T-helper 2 cell (primary cell): ENCODE data around the gene AMHR2.
A peak's percentile ranks its signal among the peaks of the same experiment; 100 is the strongest.
"Not testable (repeated sequence)": the region's sequence is repeated elsewhere in the genome, so short reads cannot be mapped to it uniquely, and the experiment has no call there.

ENCODE experiments used
- DNase-seq, 5 experiments: peaks; one replicate each; pipeline versions ENCODE4 v3.0.0 to v3.0.0-alpha.2; 2012 to 2022

The AMHR2 gene

DNA sequence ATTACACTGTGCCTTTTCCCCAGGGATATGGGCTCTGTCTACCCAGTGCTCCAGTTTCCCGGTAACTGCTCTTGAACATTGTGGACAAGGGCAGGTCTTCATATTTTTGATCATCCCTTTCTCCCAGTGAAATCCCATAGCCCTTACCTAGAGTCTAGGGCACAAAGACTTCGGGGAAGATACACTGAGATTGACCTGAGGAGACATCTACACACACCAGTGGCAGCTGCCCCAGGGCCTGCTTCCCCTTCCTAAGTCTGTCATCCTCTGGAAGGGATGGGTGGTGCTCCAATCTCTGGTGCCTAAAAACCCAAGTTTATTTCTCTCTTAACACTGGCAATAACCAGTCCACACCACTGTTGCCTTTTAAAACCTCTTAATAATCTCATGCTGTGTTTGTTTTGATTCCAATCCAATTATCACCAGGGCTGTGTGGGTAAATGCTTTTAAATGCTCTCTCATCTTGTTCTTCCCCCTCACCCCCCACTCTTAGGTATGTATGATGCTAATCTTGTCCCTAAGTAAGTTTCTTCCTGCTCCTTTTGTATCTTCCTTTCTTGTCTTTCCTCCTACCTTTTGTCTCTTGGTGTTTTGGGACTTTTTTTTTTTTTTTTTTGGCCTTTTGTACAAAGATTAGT lies 7.8 kb upstream of the AMHR2 start:
- not testable (repeated sequence) for DNase-seq

DNA sequence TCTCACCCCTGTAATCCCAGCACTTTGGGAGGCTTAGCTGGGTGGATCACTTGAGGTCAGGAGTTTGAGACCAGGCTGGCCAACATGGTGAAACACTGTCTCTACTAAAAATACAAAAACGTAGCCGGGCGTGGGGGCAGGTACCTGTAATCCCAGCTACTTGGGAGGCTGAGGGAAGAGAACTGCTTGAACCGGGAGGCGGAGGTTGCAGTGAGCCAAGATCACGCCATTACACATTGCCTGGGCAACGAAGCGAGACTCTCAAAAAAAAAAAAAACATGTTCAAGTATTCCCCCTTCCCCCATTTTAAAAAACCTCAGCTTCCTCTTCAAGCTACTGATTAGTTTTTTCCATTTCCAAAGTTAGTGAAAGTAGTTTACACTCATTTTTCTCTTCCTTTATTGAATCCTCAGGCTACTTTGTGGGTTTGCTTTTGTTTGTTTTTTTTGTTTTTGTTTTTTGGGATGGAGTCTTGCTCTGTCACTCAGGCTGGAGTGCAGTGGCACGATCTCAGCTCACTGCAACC lies 6.3 kb upstream of the AMHR2 start:
- peak in 1 of 5 experiments; percentile 35 for DNase-seq

DNA sequence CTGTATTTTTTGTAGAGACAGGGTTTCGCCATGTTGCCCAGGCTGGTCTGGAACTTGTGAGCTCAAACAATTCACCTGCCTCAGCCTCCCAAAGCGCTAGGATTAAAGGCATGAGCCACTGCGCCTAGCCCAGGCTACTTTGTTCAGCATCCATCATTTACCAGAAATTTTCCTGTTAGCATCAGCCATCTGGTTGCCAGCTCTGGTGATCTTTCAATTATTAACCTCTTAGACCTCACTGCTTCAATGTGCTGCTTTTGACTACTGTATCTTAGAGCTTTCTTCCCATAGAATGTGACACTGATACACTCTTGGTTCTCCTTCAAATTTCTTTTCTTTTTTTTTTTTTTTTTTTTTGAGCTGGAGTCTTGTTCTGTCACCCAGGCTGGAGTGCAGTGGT lies 5.4 kb upstream of the AMHR2 start:
- no peak for DNase-seq

DNA sequence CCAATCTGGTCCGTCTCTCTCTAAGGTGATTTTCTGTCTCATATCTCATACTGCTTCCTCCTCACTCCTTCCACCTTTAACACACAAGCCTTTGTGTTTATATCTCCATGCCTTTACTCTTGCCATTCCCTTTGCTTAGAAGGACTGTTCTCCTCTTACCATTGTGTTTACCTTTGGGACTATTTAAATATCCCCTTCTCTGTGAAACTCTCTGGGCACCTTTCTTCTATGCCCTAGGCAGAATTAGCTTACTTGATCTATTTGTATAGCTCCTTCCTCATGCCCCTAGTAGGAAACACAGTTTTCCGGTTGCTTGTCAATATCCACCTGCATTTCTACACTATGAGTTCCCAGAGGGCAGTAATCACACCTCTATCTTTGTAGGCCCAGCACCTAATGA lies 3.9 kb upstream of the AMHR2 start:
- DNase-seq, result no peak

DNA sequence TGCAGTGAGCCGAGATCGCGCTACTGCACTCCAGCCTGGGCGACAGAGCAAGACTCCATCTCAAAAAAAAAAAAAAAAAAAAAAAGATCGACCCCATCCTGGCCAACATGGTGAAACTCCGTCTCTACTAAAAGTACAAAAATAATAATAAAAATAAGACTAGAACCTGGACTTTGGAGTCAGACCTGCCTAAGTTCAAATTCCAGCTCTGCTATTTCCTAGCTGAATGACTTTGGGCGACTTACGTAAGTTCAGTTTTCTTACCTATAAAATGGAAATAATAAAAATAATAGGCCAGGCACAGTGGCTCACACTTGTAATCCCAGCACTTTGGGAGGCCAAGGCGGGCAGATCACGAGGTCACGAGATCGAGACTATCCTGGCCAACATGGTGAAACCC lies 1.4 kb upstream of the AMHR2 start:
- not testable (repeated sequence) for DNase-seq

DNA sequence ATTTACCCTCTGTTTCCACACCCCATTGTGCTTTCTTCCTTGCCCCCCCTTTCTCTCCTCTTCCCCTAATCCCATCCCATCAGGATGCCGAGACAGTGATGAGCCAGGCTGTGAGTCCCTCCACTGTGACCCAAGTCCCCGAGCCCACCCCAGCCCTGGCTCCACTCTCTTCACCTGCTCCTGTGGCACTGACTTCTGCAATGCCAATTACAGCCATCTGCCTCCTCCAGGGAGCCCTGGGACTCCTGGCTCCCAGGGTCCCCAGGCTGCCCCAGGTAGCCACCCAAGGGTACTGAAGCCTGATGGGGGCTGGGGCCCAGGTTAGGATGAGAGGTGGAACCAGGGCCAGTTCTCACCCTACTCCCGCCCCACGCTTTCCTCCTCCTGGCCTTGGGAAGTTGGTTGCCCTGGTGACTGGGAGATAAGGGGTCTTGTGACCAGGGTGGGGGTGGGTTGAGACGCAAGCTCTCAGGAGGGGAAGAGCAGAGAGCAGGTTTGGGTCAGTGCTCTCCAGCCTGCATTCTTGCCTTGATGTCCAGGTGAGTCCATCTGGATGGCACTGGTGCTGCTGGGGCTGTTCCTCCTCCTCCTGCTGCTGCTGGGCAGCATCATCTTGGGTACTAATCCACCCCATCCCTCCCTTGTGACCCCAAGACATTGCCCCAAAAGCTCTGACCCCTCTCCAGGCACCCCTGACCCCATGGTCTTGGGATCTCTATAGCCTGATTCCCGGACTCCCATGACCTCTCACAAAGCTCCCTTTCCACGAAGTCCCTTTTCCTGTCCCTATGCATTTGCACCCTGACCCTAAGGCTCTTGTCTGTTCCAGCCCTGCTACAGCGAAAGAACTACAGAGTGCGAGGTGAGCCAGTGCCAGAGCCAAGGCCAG lies 1.2 kb downstream of the AMHR2 start:
- no peak for DNase-seq

DNA sequence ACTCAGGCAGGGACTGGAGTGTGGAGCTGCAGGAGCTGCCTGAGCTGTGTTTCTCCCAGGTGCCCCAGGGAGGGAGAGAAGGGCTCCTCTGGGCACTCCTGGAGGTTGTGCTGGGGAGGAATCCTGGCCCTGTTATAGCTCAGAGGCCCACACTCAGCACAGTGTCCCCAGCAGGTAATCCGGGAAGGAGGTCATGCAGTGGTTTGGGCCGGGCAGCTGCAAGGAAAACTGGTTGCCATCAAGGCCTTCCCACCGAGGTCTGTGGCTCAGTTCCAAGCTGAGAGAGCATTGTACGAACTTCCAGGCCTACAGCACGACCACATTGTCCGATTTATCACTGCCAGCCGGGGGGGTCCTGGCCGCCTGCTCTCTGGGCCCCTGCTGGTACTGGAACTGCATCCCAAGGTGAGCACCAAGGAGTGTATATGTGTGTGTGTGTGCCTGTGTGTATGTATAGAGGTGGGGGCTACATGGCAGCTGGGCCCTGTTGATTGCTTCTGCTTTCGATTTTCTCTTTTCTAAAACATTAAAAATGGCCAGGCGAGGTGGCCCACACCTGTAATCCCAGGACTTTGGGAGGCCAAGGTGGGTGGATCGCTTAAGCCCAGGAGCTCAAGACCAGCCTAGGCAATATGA lies 2.0 kb downstream of the AMHR2 start:
- DNase-seq, result no peak

DNA sequence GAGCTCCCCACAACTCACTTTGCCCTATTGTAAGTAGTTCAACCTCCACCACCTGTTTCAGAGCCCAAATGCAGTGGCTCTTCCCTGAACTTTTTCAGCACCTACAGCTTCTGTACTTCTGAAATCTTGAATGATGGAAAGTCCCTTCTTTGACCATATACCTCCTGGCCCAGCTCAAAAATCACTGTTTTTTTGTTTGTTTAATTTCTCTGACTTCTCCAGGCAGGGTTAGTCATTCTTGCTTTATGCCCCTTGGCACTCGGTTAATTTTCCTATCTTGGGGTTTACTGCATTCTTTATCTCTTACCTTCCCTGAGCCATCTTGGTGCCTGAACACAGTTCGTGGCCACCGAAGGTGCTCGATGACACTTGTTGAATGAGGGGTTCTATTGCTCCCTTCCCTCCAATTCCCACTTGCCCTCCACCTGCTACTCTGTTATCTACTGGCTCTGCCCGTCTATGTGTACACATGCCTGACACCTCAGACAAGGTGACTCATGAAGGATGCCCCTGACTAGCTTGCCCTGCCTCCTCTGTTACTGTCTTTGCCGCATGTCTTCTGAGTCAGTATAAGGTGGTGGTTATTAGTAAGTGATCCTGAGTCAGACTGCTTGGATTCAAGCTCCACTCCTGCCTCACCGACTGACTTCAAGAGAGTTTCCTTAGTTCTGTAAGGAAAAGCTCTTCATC lies 4.4 kb downstream of the AMHR2 start:
- no peak for DNase-seq

DNA sequence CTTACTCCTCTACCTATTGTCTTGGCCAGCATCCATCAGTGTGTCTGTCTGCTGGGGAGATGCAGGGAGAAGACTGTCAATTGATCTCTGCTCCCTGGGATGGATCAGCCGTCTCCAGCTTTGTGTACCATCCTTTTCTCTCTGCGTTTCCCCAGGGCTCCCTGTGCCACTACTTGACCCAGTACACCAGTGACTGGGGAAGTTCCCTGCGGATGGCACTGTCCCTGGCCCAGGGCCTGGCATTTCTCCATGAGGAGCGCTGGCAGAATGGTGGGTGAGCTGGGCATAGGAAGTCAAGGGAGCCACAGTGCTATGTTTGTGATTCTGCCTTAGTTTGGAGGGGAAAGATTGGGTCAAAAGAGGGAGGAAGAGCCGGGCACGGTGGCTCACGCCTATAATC lies 5.1 kb downstream of the AMHR2 start:
- no peak for DNase-seq

DNA sequence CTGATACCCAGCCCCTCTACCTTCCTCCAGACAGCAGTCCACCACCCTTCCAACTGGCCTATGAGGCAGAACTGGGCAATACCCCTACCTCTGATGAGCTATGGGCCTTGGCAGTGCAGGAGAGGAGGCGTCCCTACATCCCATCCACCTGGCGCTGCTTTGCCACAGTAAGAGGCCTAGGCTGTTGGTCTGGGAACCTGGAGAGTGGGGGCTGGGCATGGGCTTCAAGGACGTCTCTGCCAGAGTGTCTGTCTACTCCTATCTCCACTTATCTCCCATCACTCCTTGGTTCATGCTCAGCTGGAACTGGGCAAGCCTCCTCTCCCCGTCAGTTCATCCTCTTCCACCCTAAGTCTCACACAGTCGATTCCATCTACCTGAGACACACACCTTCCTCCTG lies 6.5 kb downstream of the AMHR2 start:
- no peak for DNase-seq

DNA sequence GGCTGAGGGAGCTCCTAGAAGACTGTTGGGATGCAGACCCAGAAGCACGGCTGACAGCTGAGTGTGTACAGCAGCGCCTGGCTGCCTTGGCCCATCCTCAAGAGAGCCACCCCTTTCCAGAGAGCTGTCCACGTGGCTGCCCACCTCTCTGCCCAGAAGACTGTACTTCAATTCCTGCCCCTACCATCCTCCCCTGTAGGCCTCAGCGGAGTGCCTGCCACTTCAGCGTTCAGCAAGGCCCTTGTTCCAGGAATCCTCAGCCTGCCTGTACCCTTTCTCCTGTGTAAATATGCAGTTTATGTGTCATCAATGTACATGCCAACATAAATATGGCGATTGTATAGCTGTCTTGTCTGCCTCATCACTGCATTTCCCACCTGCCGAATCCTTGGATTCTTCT lies 7.5 kb downstream of the AMHR2 start:
- no peak for DNase-seq

DNA sequence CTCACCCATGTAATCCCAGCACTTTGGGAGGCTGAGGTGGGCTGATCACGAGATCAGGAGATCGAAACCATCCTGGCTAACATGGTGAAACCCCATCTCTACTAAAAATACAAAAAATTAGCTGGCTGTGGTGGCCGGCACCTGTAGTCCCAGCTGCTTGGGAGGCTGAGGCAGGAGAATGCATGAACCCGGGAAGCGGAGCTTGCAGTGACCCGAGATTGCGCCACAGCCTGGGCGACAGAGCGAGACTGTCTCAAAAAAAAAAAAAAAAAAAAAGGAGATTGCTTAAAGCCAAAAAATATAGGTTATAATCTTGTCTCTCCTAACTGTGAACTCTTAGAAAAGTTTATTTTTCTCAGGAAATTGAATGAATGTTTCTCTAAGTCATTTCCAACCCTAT lies 11.7 kb downstream of the AMHR2 start:
- DNase-seq, result not testable (repeated sequence)

DNA sequence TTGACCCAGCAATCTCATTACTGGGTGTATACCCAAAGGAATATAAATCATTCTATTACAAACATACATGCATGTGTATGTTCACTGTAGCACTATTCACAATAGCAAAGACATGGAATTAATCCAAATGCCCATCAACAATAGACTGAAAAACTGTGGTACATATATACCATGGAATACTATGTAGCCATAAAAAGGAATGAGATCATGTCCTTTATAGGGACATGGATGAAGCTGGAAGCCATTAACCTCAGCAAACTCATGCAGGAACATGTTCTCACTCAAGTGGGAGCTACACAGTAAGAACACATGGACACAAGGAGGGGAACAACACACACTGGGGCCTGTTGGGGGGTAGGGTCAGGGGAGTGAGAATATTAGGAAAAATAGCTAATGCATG lies 15.9 kb downstream of the AMHR2 start:
- DNase-seq, result not testable (repeated sequence)

DNA sequence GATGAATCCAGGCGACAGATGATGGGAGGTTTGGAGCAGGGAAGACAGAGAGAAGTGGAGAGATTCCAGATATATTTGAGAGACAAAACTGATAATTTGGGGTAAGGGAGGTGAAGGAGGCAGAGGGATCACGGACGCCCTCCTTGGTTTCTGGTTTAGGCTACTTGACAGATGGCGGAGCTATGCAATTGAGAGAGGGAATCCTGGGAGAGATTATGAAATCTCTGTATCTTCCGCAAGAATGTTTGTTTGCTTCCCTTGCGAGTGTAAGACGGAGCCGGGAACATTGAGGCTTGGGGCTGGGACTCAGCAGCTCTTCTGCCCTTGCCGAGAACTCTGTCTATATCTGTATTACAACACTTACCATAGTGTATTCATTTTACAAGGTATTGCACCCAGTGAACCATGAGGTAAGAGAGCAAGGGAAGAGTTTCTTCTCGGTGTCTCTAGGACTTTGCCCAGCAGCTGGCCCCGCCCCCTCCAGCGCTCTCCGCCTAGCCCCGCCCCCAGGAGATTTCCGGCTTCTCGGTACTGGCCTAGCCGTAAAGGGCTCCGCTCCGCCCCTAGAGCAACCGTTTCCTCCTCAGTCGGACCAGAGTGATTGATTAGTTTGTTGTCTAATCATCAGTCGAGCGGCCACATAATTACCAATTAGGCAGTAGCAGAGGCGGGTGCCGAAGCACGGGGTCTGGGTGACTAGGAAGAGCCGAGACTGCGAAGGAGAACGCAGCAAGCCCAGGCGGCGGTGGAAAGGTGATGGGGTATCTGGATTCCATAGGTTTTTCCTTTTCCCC lies 17.6 kb downstream of the AMHR2 start, which contains the start of gene PRR13:
TSS of gene PRR13 (plus strand) at position 695 of the 794 bp plus-strand sequence. CDS start 981 bp downstream, outside the sequence.
- DNase-seq, result peak; percentile 94 to 99 (median 98)

DNA sequence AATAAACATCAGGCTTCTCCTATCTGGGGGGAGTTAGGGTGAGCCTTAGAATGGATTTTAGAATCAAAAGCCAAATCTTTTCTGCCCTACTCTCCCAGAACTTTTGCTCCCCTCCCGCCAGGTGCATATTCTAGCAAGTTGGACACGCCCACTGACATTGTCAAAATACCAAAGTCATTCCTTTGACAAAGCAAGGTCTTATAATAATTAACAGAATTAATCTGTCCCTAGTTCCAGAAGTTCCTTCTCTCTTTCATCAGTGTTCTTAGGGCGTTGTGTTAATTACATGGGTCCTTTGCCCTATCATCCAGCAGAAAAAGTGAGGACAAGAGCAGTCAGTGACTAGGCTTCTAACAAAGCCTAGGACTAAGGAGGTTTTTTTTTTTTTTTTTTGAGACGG lies 20.3 kb downstream of the AMHR2 start:
- DNase-seq, result no peak

DNA sequence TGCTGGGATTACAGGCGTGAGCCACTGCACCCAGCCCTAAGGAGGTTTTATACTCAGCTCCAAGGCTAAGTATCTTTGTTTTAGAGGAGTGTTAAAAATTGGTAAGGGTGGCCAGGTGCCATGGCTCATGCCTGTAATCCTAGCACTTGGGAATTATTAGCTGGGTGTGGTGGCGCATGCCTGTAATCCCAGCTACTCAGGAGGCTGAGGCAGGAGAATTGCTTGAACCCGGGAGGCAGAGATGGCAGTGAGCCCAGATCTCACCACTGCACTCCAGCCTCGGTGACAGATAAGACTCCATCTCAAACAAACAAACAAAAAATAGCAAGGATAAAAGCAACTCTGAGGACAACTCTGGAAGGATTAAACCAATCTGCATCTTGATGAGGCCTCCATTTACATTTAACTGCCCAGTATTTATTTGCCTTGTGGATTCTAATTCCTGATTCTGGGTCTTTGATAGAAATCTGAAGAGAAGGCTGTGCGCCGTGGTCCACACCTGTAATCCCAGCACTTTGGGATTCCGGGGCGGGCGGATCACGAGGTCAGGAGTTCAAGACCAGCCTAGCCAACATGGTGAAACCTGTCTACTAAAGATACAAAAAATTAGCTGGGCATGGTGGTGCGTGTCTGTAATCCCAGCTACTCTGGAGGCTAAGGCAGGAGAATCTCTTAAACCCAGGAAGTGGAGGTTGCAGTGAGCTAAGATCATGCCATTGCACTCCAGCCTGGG lies 21.1 kb downstream of the AMHR2 start:
- DNase-seq, result not testable (repeated sequence)

DNA sequence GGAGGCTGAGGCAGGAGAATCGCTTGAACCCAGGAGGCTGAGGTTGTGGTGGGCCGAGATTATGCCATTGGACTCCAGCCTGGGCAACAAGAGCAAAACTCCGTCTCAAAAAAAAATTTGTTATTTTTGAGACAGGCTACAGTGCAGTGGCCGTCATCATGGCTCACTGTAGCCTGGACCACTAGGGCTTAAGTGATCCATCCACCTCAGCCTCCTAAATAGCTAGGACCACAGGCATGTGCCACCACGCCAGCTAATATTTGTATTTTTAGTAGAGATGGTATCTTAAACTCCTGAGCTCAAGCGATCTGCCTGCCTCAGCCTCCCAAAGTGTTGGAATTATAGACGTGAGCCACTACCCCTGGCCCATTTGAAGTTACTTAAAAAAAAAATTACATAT lies 27.3 kb downstream of the AMHR2 start:
- DNase-seq, result no peak

DNA sequence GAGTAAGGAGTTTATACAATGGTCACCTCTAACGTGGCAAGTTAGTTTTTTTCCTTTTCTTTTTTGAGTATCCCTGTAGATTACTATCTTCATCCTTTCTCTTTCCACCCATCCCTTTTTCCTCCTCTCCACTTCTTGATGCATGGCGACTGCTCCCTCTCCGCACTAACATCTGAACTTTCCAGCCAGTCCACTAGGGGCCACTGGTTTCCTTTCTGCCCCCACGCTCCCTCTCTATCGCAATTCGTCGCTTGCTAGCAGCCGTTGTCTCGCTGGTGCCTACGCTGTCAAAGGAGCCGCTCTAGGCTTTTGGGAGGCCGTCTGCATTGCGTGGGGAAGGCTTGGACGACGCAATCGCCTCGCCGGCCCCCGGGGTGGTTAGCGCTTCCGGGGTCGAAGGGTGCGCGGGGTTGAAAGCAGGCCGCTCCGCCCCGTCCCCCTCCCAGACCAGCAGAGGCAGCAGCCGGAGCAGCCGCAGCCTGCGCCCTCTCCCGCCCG lies 28.1 kb downstream of the AMHR2 start, which contains the start of gene PCBP2:
TSS of gene PCBP2 (plus strand) at position 442 of the 498 bp plus-strand sequence. CDS start 2,699 bp downstream, outside the sequence.
- DNase-seq, result peak; percentile 92 to 100 (median 97)

DNA sequence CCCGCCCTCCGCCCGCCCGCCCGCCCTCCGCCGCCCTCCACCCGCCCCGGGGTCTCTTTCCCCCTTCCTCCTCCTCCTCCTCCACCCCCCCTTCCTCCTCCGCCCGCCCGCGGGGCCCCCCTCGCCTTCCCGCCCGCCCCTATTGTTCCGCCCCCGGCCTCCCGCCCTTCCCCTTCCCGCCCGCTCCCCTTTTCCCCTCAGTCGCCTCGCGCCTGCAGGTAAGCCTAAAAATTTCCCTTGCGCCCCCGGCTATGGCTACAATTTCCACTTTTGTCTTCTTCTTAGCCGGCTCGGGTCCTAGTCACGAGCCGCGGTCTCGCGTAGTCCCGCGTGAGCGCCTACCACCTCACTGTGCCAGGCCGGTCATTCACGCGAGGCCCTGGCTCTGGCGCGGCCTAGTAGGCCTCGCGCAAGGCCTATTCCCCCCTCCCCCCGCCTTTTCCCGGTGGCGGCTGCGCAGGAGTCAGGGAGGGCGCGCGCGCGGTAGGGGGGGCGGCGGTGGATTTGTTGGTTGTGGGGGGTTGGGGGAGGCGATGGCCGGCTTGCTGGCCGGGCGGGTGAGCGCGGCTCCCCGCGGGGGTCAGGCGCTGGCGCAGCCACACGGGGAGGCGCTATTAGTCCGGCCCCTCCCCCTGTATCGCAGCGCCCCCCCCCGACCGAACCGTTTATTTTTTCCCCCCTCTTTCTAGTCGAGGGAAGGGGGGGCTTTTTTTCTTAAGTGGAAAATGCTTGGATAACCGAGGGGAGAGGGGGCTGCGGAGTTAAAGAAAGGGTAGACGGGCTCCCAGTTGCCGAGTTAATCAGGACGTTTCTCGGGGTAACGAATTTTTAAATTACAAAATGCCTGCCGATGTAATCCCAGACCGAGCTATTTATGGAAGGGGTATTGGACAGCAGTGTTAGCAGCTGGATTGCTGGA lies 28.8 kb downstream of the AMHR2 start:
- peak; percentile 53 to 86 (median 70) for DNase-seq
